ENCODE measurements around the gene PKNOX2.

Gene PKNOX2

DNA sequence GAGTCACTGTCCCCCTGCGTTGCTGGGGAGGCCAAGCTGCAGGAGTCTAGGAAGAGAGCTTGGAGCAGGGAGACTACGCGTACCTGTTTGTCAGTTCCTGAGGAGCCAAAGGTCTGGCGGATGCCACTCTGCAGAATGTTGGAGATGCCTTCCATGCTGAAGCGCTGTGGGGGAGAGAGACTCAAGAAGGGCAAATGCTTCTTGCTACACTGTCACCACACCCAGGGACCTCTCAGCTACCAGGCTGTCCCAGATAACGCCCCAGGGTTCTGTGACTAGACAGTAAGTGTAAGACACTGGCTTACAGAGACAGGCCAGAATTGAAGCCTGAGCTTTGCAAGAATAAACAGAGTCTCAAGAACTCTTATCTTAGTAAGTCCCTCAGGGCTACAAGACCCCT, 289.5 kb downstream of the PKNOX2 start:
- FAIRE-seq = no peak

DNA sequence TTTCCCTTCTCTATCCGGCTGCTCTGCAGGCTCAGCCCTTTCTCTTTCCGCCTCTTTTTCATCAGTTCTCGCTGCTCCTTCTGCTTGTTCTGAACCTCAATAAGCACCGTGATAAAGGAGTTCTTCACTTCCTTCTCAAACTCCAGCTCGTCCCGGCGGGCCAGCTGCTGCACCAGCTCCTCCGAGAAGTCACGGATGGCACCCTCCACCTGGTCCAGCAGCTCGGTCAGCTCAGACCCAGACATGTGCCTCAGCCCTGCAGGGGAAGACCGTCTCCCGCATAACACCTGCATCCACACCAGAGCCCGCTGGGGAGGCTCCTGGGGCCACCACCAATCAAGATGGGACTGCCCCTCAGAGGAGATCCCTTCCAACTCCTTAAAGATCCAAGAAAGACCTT, 291.3 kb downstream of the PKNOX2 start:
- no peak for FAIRE-seq

DNA sequence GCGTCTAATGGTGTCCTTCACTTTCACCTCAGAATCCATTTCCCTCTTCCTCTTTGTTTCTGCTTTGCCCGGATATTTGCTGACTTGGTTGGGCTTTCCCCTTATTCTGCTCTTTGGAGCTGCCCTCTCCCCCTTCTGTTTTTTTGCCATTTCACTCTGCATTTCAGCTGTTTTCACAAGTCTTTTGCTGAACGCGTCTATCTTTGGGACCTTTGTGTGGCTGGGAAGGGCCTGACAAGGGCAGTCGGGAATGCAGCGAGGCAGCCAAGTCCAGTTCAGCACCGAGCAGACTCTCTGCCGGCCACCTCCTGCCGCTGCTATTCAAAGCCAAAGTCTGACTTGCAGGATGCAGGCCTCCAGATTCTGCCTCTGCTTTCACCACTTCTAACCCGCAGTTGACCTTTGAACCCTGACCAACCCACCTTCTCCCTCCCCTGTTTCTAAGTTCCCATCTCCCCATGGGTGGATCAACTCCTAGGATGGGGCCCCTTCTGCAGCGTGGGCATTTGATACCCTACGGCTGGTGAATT, 293.3 kb downstream of the PKNOX2 start:
- FAIRE-seq = no peak

DNA sequence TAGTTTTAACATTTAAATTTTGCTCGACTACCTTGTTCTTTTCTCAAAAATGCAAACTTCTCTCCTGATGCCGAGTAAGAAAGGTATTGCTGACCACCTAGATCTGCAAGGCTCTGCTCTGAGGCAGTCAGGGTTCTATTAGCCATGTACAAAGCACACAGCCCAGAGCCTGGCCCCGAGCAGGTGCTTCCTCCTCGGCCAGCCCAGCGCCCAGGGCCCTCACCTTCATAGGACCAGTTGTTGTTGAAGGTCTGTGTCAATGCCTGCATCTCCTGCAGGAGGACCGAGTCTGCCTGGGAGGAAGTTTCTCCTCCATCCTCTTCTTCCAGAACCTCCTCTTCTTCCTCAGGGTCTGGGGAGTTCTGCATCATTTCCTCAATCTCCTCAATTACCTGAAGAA, 295.7 kb downstream of the PKNOX2 start:
- FAIRE-seq = no peak

DNA sequence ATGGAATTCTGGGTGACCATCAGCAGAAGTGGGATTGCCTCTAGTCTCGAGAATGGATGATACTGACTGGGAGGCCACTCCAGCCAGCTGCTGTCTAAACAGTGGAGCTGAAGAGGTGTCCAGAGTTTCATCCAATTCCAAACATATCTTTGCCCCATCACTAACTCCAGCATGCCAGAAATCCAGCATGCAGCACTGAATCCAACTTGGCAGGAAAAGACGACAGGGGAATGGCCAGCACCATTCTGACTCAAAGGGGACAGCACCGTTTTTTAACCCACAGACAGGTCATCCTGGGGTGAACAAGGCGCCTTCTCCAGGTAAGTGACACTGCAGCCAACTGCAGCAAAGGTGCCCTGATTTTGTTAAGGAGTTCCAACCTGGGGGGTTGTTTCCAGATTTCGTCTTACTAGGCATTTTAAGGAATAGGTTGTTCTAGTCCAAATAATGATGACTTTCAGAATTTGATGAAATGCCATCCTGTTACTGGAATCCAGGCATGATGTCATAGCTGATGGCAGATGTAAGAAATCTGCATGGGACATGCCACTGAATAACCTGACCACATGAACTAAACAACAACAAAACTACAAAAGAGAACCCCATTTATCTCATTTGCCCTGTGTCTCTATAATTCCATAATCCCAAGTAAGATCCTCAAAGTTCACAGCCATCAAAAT, 299.2 kb downstream of the PKNOX2 start:
- FAIRE-seq = no peak

DNA sequence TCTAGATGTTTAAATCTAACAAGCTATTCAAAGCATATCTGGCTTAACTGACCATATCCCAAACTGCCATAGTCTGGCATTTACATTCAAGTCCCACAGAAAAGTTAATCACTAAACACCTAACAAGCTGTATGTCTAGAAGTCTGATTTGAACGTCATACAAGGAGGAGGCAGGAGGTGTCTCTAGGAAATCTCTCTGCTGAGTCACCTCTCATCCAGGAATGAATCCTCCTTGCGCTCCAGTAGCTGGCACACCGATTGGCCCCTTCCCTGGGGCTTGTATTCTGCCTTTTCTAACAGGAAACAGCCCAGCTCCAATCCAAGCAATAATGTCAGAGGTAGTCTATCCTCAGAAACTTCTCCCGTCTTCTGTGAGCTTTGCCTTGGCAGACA, 299.7 kb downstream of the PKNOX2 start:
- no peak for FAIRE-seq

DNA sequence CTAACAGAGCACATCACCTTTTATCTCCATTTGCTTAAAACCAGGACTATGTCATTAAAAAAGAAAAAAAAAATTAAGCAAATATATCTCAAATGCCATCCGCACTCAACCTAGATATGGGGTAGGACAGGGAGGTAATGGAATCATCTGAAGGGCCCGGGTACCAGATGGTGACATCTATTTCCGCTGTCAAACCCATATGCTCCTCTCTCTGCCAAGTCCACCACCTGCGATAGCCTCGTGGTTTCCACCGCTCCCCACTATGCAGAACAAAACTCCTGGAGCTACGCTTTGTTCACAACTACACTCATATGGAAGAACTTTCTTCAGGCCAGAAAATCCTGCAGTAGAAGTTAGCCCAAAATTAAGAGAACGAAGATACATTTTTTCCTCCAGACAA, 300.1 kb downstream of the PKNOX2 start:
- no peak for FAIRE-seq

DNA sequence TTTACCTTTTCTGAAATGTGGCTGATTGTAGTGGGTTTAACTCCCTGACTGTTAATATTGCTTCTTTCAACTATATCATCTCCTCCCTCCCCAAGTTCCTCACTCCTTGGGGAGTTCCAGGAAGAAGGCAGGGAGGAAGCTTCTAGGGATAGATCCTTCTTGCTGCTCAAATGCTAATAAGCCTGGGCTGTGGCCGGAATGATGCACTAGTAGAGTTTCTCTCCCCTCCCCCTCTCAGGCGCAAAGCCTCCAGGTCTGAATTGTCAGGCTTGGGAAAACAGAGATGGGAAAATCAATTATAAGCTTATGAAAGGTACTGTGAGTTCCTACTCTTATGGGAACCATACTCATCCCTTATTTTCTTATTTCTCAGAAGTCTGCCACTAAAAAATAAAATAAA, 300.7 kb downstream of the PKNOX2 start:
- no peak for FAIRE-seq

DNA sequence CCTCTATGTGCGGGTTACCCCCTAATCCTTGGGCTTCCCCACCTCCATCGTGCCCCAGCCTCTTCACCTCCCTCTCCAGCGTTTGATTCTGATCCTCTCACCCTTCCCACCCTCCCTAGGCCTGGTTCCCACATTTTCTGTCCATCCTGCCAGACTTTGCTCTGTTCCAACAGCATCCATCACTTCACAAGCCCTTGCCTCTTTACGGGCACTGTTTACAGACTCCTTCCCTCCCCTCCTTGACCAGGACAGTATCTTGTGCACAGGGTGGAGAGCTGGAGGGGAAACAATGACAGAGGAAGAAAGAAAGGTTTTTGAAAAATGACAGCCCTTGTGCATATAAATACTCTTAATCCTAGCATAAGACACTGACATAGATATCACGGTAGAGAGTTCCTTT, 301.1 kb downstream of the PKNOX2 start:
- FAIRE-seq = no peak

DNA sequence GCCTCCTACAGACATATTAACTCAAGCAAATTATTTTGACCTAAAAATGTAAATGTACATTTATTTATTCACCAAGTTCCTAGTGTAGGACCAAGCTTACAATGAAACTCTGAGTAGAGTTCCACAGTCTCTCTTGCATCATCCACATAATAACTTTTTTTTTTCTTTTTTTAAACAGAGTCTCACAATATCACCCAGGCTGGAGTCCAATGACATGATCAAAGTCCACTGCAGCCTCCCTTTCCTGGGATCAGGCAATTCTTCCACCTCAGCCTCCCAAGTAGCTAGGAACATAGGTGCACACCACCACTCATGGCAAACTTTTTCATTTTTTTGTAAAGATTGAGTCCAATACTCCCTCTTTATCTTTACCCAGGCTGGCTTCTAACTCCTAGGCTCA, 303.5 kb downstream of the PKNOX2 start:
- FAIRE-seq = no peak

DNA sequence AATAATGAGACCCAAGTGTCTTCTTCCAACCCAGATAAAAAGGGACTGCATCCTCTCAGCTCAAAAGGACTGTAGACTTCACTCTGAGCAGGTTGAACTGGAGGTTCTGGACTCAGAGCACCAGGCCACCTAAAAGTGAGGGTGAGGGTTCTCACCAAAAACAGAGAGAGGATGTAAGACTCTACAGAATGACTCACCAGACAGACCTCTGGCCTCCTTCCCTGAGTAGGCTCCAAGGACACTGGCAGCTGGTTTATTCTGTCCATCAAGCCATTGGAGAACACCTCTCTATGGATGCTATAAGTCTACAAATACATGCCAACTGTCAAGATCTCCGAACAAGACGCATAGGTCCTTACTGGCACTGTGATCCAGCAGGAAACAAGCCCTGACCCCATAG, 304.3 kb downstream of the PKNOX2 start:
- no peak for FAIRE-seq

DNA sequence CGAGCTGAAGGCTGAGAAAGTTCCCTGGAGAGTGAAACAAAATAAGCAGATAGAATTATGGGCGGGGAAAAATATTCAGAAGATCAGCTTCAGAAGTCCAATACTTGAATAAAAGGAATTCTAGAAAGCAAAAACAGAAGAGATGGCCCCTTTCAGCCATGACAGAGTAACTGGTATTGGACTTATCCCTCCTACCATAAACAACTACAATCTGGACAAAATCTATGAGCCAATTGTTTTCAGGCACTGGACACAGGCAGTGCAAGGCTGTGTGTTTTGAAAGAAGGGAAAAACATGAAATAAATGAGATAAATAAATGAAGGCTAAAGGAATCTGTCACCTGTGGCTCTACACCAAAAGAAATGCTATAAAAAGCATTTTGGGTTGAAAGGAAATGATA, 305.8 kb downstream of the PKNOX2 start:
- no peak for FAIRE-seq

DNA sequence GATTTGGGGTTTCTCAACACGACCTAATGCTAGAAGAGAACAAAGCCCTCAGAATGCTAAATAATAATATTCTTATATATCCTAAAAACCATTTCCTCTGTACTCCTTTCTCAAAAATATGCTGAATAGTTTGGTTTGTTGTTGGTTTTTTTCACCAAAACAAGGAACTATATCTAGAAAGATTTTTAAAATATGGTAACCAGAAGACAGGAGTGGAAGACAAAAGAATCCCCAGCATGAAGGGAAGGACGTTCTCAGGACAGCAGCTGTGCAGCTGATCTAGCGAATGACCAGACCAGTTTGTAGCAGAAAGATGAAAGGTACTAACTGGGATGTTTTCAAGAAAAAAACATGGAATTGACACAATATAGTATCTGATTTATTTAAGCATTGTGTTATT, 312.2 kb downstream of the PKNOX2 start:
- no peak for FAIRE-seq

DNA sequence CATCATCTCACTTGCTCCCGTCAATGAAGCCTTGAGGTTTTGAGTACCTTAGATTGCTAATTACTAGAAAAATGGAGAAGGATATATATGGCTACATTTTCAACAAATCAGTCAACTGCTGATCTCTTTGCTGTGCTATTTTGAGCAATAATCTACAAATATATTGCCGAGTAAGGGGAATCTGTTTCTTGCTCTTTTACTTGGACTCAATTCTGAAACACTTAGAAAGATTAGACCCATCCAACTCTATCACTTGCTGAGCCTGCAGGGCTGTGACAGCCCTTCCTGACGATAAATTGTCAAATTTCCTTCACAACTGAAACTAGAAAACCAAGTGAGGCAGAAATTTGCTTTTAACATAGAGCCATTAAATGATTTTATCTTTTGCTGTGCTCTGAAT, 314.6 kb downstream of the PKNOX2 start:
- FAIRE-seq = no peak

DNA sequence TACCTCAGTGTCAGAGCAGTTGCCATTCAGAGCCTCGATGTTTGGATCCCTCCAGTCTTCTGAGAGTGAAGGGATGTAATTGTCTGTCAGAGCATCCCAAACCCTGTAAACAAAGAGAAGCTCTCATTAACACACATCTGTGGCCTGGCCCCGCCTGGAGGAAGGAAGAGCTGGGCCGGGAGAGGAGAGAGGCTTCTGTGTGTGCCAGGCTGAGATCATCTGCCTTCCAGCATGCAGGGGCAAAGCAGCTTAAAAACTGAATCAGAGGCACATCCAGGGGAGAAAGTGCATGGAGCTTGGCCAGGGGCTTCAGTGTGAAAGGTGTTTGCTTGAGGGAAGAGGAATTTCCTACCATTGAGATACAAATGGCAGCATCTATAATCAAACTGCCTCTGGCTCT, 317.0 kb downstream of the PKNOX2 start:
- FAIRE-seq = no peak

Measured in colon (tissue), 2 donors.